ENCODE results near the gene TBC1D8.

TBC1D8 gene

GRCh38 chr2:101162561-101163330 lies 11.6 kb upstream of the TBC1D8 start:
- no peak for TF ChIP-seq CTCF (IDR thresholded peaks at IDR 0.05; ENCODE audit: extremely low read depth, insufficient read depth, missing control alignments)
- in situ Hi-C loops (cut with MboI; ENCODE audit: low pct_unique_long_range_greater_than_20kb, low sequenced_read_pairs, unreplicated experiment): loop anchor here (25.0 kb wide), 1 partner anchor 125 kb away; no protein-coding TSS in a partner anchor
- DNase-seq (ENCODE audit: low spot score): no peak

- in situ Hi-C loops (cut with MboI; ENCODE audit: low pct_unique_long_range_greater_than_20kb, low sequenced_read_pairs, unreplicated experiment): loop anchor here (25.0 kb wide), 1 partner anchor 124 kb away; no protein-coding TSS in a partner anchor
- no peak for TF ChIP-seq CTCF (IDR thresholded peaks at IDR 0.05; ENCODE audit: extremely low read depth, insufficient read depth, missing control alignments)
- DNase-seq (ENCODE audit: low spot score): no peak
These were observed 10.5 kb upstream of the TBC1D8 start for GRCh38 chr2:101161658-101162057.

- in situ Hi-C loops (cut with MboI; ENCODE audit: low pct_unique_long_range_greater_than_20kb, low sequenced_read_pairs, unreplicated experiment): loop anchor here (25.0 kb wide), 1 partner anchor 123 kb away; no protein-coding TSS in a partner anchor
- TF ChIP-seq CTCF (IDR thresholded peaks at IDR 0.05; ENCODE audit: extremely low read depth, insufficient read depth, missing control alignments): no peak
- no peak for DNase-seq (ENCODE audit: low spot score)
These were observed 9.3 kb upstream of the TBC1D8 start for GRCh38 chr2:101160454-101160853.

GRCh38 chr2:101159526-101159925 lies 8.3 kb upstream of the TBC1D8 start:
- DNase-seq (ENCODE audit: low spot score): no peak
- TF ChIP-seq CTCF (IDR thresholded peaks at IDR 0.05; ENCODE audit: extremely low read depth, insufficient read depth, missing control alignments): no peak
- in situ Hi-C loops (cut with MboI; ENCODE audit: low pct_unique_long_range_greater_than_20kb, low sequenced_read_pairs, unreplicated experiment): loop anchor here (25.0 kb wide), 1 partner anchor 122 kb away; no protein-coding TSS in a partner anchor

GRCh38 chr2:101157272-101157671 lies 6.1 kb upstream of the TBC1D8 start:
- DNase-seq (ENCODE audit: low spot score): no peak
- no peak for TF ChIP-seq CTCF (IDR thresholded peaks at IDR 0.05; ENCODE audit: extremely low read depth, insufficient read depth, missing control alignments)
- in situ Hi-C loops (cut with MboI; ENCODE audit: low pct_unique_long_range_greater_than_20kb, low sequenced_read_pairs, unreplicated experiment): loop anchor here (25.0 kb wide), 1 partner anchor 120 kb away; no protein-coding TSS in a partner anchor

- no peak for TF ChIP-seq CTCF (IDR thresholded peaks at IDR 0.05; ENCODE audit: extremely low read depth, insufficient read depth, missing control alignments)
- DNase-seq (ENCODE audit: low spot score): no peak
- in situ Hi-C loops (cut with MboI; ENCODE audit: low pct_unique_long_range_greater_than_20kb, low sequenced_read_pairs, unreplicated experiment): loop anchor here (25.0 kb wide), 1 partner anchor 116 kb away; no protein-coding TSS in a partner anchor
These were observed 2.6 kb upstream of the TBC1D8 start for GRCh38 chr2:101153787-101154186.
